HFFc6 (cell line): ENCODE results near the gene CFH. TPM values are rescaled to one million over a fixed set of nuclear protein-coding genes. Genes with fewer than 3 reads are reported as not detected.

Source experiments
- DNase-seq: peaks from one replicate; pipeline ENCODE4 v3.0.0-alpha.2; 2018
- H3K27ac Mint-ChIP-seq: 2 replicates; pipeline ENCODE4 v1.8.0; 2020; ENCODE audit warnings: mild to moderate bottlenecking, mixed read lengths
- H3K27me3 Mint-ChIP-seq: 2 replicates; pipeline ENCODE4 v1.8.0; 2021; ENCODE audit warnings: mild to moderate bottlenecking, moderate library complexity, mixed read lengths; ENCODE audit not compliant: insufficient read depth
- H3K36me3 Mint-ChIP-seq: 2 replicates; pipeline ENCODE4 v1.8.0; 2021; ENCODE audit warnings: low read depth, mixed read lengths
- H3K4me1 Mint-ChIP-seq: 2 replicates; pipeline ENCODE4 v1.8.0; 2020; ENCODE audit warnings: low read depth, mixed read lengths
- H3K4me3 Mint-ChIP-seq: 2 replicates; pipeline ENCODE4 v1.8.0; 2020; ENCODE audit warnings: mild to moderate bottlenecking, moderate library complexity, mixed read lengths
- H3K9me3 Mint-ChIP-seq: 2 replicates; pipeline ENCODE4 v1.8.0; 2020; ENCODE audit warnings: mild to moderate bottlenecking, mixed read lengths
- CTCF ChIP-seq: fragments of 200-600 bp; sonication (generic); IDR thresholded peaks from 2 replicates; pipeline ENCODE4 v1.5.0; 2021; ENCODE audit warnings: antibody characterized with exemption, mild to moderate bottlenecking
- total RNA-seq, 6 experiments: library from RNA; stranded (reverse); fragmentation: NEBNext Ultra II Directional; extraction: Animal tissue kit (Norgen Biotek cat#: 25700); gene quantifications; 2 replicates in 1 of 6; 3 replicates in 5 of 6; pipeline ENCODE4 v1.2.3, GENCODE V29; 2021

The CFH gene
- total RNA-seq, 6 experiments from 2014 or later = 19.8 to 23.1 (median 21.0) TPM

GRCh38 chr1:196680107-196680506 lies 28.3 kb downstream of the CFH start:
- H3K36me3 Mint-ChIP-seq = peaks cover 28% of the 10 kb centered on the region
- TF ChIP-seq CTCF = no peak
- DNase-seq = no peak
- H3K9me3 Mint-ChIP-seq = peaks cover 3% of the 10 kb centered on the region; the same call in 1 of the 2 replicates
- H3K27ac Mint-ChIP-seq = peak overlapping the region; percentile 26
- H3K4me1 Mint-ChIP-seq = peaks cover 51% of the 10 kb centered on the region
- peaks cover 1% of the 10 kb centered on the region; the same call in 1 of the 2 replicates for H3K27me3 Mint-ChIP-seq
- H3K4me3 Mint-ChIP-seq = peak overlapping the region; percentile 10; the same call in 1 of the 2 replicates

DNA sequence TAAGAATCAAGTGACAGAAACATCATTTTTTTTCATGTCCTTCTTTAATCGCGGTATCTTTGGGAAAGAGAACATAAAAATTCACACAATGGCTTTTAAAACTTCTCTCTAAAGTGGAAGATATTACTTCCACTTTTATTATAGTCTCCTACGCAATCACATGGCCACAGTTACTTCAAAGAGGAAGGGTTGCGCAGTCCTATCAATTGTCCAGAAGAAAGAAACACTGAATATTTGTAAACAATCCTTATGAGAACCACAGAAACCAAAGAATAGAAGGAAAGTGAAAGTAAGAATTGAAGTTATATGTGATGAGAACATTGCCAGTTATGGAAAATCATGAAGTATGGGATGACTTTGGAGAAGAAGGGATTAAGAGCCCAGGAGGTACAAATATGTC lies 32.6 kb downstream of the CFH start:
- Mint-ChIP-seq H3K27me3 (peaks cover 1% of the 10 kb centered on the region; the same call in 1 of the 2 replicates), H3K4me1 (peaks cover 13% of the 10 kb centered on the region), H3K4me3 (no peak overlapping the region), H3K27ac (no peak overlapping the region), H3K9me3 (no peaks in the 10 kb centered on the region; the same call in 1 of the 2 replicates), H3K36me3 (peaks cover 12% of the 10 kb centered on the region)
- DNase-seq = no peak
- TF ChIP-seq CTCF = no peak

DNA sequence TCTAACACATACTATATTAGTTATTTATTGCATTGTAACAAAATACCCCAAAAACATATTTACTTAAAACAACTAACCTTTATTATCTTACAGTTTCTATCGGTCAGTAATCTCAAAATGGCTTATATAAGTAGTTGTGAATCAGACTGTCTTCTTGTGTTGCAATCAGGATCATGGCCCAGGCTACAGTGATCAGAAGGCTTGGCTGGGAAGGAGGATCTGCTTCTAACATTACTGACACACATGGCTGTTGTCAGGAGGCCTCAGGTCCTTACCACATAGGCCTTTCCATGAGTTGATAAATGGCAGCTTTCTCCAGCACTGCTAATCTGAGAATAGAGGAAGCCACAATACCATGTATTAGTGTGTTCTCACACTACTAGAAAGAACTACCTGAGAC lies 33.7 kb downstream of the CFH start:
- no peak for DNase-seq
- H3K27ac Mint-ChIP-seq = no peak overlapping the region
- H3K4me3 Mint-ChIP-seq = no peak overlapping the region
- H3K9me3 Mint-ChIP-seq = no peaks in the 10 kb centered on the region
- peaks cover 7% of the 10 kb centered on the region for H3K36me3 Mint-ChIP-seq
- H3K27me3 Mint-ChIP-seq = peaks cover 1% of the 10 kb centered on the region; the same call in 1 of the 2 replicates
- peaks cover 2% of the 10 kb centered on the region for H3K4me1 Mint-ChIP-seq
- TF ChIP-seq CTCF = no peak

GRCh38 chr1:196689001-196689400 lies 37.2 kb downstream of the CFH start:
- H3K36me3 Mint-ChIP-seq = peaks cover 7% of the 10 kb centered on the region
- no peak overlapping the region for H3K4me3 Mint-ChIP-seq
- no peak for DNase-seq
- no peak overlapping the region for H3K27ac Mint-ChIP-seq
- no peaks in the 10 kb centered on the region for H3K9me3 Mint-ChIP-seq
- no peaks in the 10 kb centered on the region for H3K4me1 Mint-ChIP-seq
- no peak for TF ChIP-seq CTCF
- H3K27me3 Mint-ChIP-seq = peaks cover under 1% of the 10 kb centered on the region

- H3K4me3 Mint-ChIP-seq = no peak overlapping the region
- no peak overlapping the region for H3K27ac Mint-ChIP-seq
- no peaks in the 10 kb centered on the region for H3K9me3 Mint-ChIP-seq
- DNase-seq = no peak
- peaks cover 2% of the 10 kb centered on the region for H3K27me3 Mint-ChIP-seq
- H3K4me1 Mint-ChIP-seq = no peaks in the 10 kb centered on the region
- H3K36me3 Mint-ChIP-seq = peaks cover 6% of the 10 kb centered on the region
- no peak for TF ChIP-seq CTCF
Measured at GRCh38 chr1:196690582-196690981, 38.7 kb downstream of the CFH start.

GRCh38 chr1:196698993-196699392 lies 47.1 kb downstream of the CFH start:
- DNase-seq = no peak
- H3K27ac Mint-ChIP-seq = no peak overlapping the region
- TF ChIP-seq CTCF = no peak
- no peaks in the 10 kb centered on the region for H3K4me1 Mint-ChIP-seq
- peaks cover 1% of the 10 kb centered on the region for H3K27me3 Mint-ChIP-seq
- H3K4me3 Mint-ChIP-seq = no peak overlapping the region
- peaks cover 9% of the 10 kb centered on the region for H3K36me3 Mint-ChIP-seq
- peaks cover 9% of the 10 kb centered on the region; the same call in 1 of the 2 replicates for H3K9me3 Mint-ChIP-seq
